Parathyroid adenoma (tissue), 2 donors: ENCODE measurements around the gene BICRAL.
"Not testable (repeated sequence)": the region's sequence is repeated elsewhere in the genome, so short reads cannot be mapped to it uniquely, and the experiment has no call there.

Experiments
- H2AFZ ChIP-seq: fragments of 300-600 bp; sonication (generic); one replicate; pipeline ENCODE4 v1.7.0; 2017; ENCODE audit warnings: antibody characterized with exemption, mild to moderate bottlenecking
- H3K27ac ChIP-seq: fragments of 300-600 bp; sonication (generic); one replicate; pipeline ENCODE4 v1.7.0; 2017
- H3K27me3 ChIP-seq: fragments of 300-600 bp; sonication (generic); one replicate; pipeline ENCODE4 v1.7.0; 2017; ENCODE audit warnings: low read length; ENCODE audit not compliant: control insufficient read depth, insufficient read depth
- H3K36me3 ChIP-seq: fragments of 300-600 bp; sonication (generic); one replicate; pipeline ENCODE4 v1.7.0; 2017; ENCODE audit warnings: low read length; ENCODE audit not compliant: control insufficient read depth, insufficient read depth
- H3K4me1 ChIP-seq: fragments of 300-600 bp; sonication (generic); one replicate; pipeline ENCODE4 v1.7.0; 2017; ENCODE audit warnings: control low read depth
- H3K4me2 ChIP-seq: fragments of 300-600 bp; sonication (generic); one replicate; pipeline ENCODE4 v1.7.0; 2017; ENCODE audit warnings: low read length
- H3K4me3 ChIP-seq: fragments of 300-600 bp; sonication (generic); one replicate; pipeline ENCODE4 v1.7.0; 2017; ENCODE audit warnings: low read depth, low read length
- H3K79me2 ChIP-seq: fragments of 300-600 bp; sonication (generic); one replicate; pipeline ENCODE4 v1.7.0; 2017; ENCODE audit warnings: control low read depth
- H3K9ac ChIP-seq: fragments of 300-600 bp; sonication (generic); one replicate; pipeline ENCODE4 v1.7.0; 2017; ENCODE audit warnings: mild to moderate bottlenecking
- H3K9me3 ChIP-seq: fragments of 300-600 bp; sonication (generic); one replicate; pipeline ENCODE4 v1.7.0; 2017; ENCODE audit warnings: low read length; ENCODE audit not compliant: control insufficient read depth
- CTCF ChIP-seq: fragments of 300-600 bp; sonication (generic); IDR thresholded peaks from one replicate; pipeline ENCODE4 v1.7.0; 2017; ENCODE audit warnings: antibody characterized with exemption, mild to moderate bottlenecking
- donor health status: primary hyperparathyroidism.

Gene BICRAL

GRCh38 chr6:42781796-42782688 lies at the start of gene BICRAL:
Gene BICRAL (plus strand): TSS chr6:42782052. CDS start chr6:42822023, 39,971 bp downstream.
- H3K9ac ChIP-seq: peak within 1 kb of the TSS; percentile 68
- H3K9me3 ChIP-seq: no peaks in the 10 kb centered on the region
- H2AFZ ChIP-seq: peak within 1 kb of the TSS; percentile 77
- peaks cover 26% of the 10 kb centered on the region for H3K79me2 ChIP-seq
- H3K4me2 ChIP-seq: peak within 1 kb of the TSS; percentile 88
- peak within 1 kb of the TSS; percentile 99 for H3K4me3 ChIP-seq
- H3K27me3 ChIP-seq: no peaks in the 10 kb centered on the region
- TF ChIP-seq CTCF: no peak
- peak within 1 kb of the TSS; percentile 99 for H3K27ac ChIP-seq
- H3K36me3 ChIP-seq: no peaks in the 10 kb centered on the region
- H3K4me1 ChIP-seq: peaks cover 15% of the 10 kb centered on the region

- not testable (repeated sequence) for H3K4me3 ChIP-seq, H3K4me2 ChIP-seq, H3K4me1 ChIP-seq, H3K36me3 ChIP-seq, H3K79me2 ChIP-seq, H3K27ac ChIP-seq, H3K27me3 ChIP-seq, H3K9ac ChIP-seq, H3K9me3 ChIP-seq
- H2AFZ ChIP-seq: peak overlapping the region; percentile 5
Observed at GRCh38 chr6:42733867-42734481, 47.9 kb upstream of the BICRAL start.

GRCh38 chr6:42735976-42736375 lies 45.9 kb upstream of the BICRAL start:
- H3K27me3 ChIP-seq: no peaks in the 10 kb centered on the region
- no peaks in the 10 kb centered on the region for H3K79me2 ChIP-seq
- no peak overlapping the region for H3K4me2 ChIP-seq
- no peaks in the 10 kb centered on the region for H3K4me1 ChIP-seq
- H3K36me3 ChIP-seq: no peaks in the 10 kb centered on the region
- H3K27ac ChIP-seq: no peak overlapping the region
- H2AFZ ChIP-seq: no peak overlapping the region
- H3K9ac ChIP-seq: no peak overlapping the region
- no peaks in the 10 kb centered on the region for H3K9me3 ChIP-seq
- H3K4me3 ChIP-seq: no peak overlapping the region
- TF ChIP-seq CTCF: no peak

GRCh38 chr6:42740725-42741124 lies 41.1 kb upstream of the BICRAL start:
- Histone ChIP-seq H3K27ac (no peak overlapping the region), H3K79me2 (peaks cover 32% of the 10 kb centered on the region), H3K4me3 (no peak overlapping the region), H3K4me1 (peaks cover 5% of the 10 kb centered on the region), H3K27me3 (no peaks in the 10 kb centered on the region), H3K9ac (no peak overlapping the region), H3K9me3 (no peaks in the 10 kb centered on the region), H3K4me2 (no peak overlapping the region), H3K36me3 (no peaks in the 10 kb centered on the region), H2AFZ (no peak overlapping the region)
- no peak for TF ChIP-seq CTCF

- Histone ChIP-seq H3K4me2 (no peak overlapping the region), H2AFZ (no peak overlapping the region), H3K9me3 (no peaks in the 10 kb centered on the region), H3K79me2 (peaks cover 32% of the 10 kb centered on the region), H3K4me3 (no peak overlapping the region), H3K36me3 (no peaks in the 10 kb centered on the region), H3K27ac (no peak overlapping the region), H3K9ac (no peak overlapping the region), H3K27me3 (no peaks in the 10 kb centered on the region), H3K4me1 (peaks cover 5% of the 10 kb centered on the region)
- no peak for TF ChIP-seq CTCF
Observed at GRCh38 chr6:42742116-42742894, 39.5 kb upstream of the BICRAL start.
